ENCODE data around the gene SCUBE1. TPM values are rescaled to one million over a fixed set of nuclear protein-coding genes. Genes with fewer than 3 reads are reported as not detected.

Gene SCUBE1
- total RNA-seq, 1 donor from 2014 or later = 54.7 TPM

- Mint-ChIP-seq H3K9me3 (ENCODE audit: unreplicated experiment) (no peaks in the 10 kb centered on the region), H3K27me3 (ENCODE audit: unreplicated experiment) (peaks cover 9% of the 10 kb centered on the region), H3K4me1 (ENCODE audit: unreplicated experiment) (peaks cover 4% of the 10 kb centered on the region), H3K27ac (ENCODE audit: unreplicated experiment) (no peak overlapping the region), H3K36me3 (ENCODE audit: low read depth, unreplicated experiment) (peaks cover 10% of the 10 kb centered on the region), H3K4me3 (ENCODE audit: unreplicated experiment) (no peak overlapping the region)
- no peak for DNase-seq (ENCODE audit: low spot score)
- TF ChIP-seq CTCF (IDR thresholded peaks at IDR 0.05; ENCODE audit: unreplicated experiment) = no peak
These were observed 137.2 kb downstream of the SCUBE1 start for GRCh38 chr22:43205748-43206508.

- H3K9me3 Mint-ChIP-seq (ENCODE audit: unreplicated experiment) = no peaks in the 10 kb centered on the region
- H3K4me1 Mint-ChIP-seq (ENCODE audit: unreplicated experiment) = peaks cover 4% of the 10 kb centered on the region
- H3K27ac Mint-ChIP-seq (ENCODE audit: unreplicated experiment) = no peak overlapping the region
- H3K36me3 Mint-ChIP-seq (ENCODE audit: low read depth, unreplicated experiment) = peaks cover 10% of the 10 kb centered on the region
- DNase-seq (ENCODE audit: low spot score) = no peak
- peaks cover 7% of the 10 kb centered on the region for H3K27me3 Mint-ChIP-seq (ENCODE audit: unreplicated experiment)
- no peak for TF ChIP-seq CTCF (IDR thresholded peaks at IDR 0.05; ENCODE audit: unreplicated experiment)
- no peak overlapping the region for H3K4me3 Mint-ChIP-seq (ENCODE audit: unreplicated experiment)
These were observed 137.9 kb downstream of the SCUBE1 start for GRCh38 chr22:43205261-43205691.

GRCh38 chr22:43203471-43203981, 139.6 kb downstream of the SCUBE1 start:
- Mint-ChIP-seq H3K4me3 (ENCODE audit: unreplicated experiment) (no peak overlapping the region), H3K4me1 (ENCODE audit: unreplicated experiment) (peaks cover 4% of the 10 kb centered on the region), H3K36me3 (ENCODE audit: low read depth, unreplicated experiment) (peaks cover 10% of the 10 kb centered on the region), H3K27ac (ENCODE audit: unreplicated experiment) (no peak overlapping the region), H3K9me3 (ENCODE audit: unreplicated experiment) (no peaks in the 10 kb centered on the region), H3K27me3 (ENCODE audit: unreplicated experiment) (peaks cover 7% of the 10 kb centered on the region)
- no peak for TF ChIP-seq CTCF (IDR thresholded peaks at IDR 0.05; ENCODE audit: unreplicated experiment)
- DNase-seq (ENCODE audit: low spot score) = no peak

- TF ChIP-seq CTCF (IDR thresholded peaks at IDR 0.05; ENCODE audit: unreplicated experiment) = no peak
- DNase-seq (ENCODE audit: low spot score) = no peak
- no peak overlapping the region for H3K4me3 Mint-ChIP-seq (ENCODE audit: unreplicated experiment)
- peaks cover 4% of the 10 kb centered on the region for H3K4me1 Mint-ChIP-seq (ENCODE audit: unreplicated experiment)
- H3K9me3 Mint-ChIP-seq (ENCODE audit: unreplicated experiment) = no peaks in the 10 kb centered on the region
- H3K27ac Mint-ChIP-seq (ENCODE audit: unreplicated experiment) = no peak overlapping the region
- peaks cover 10% of the 10 kb centered on the region for H3K36me3 Mint-ChIP-seq (ENCODE audit: low read depth, unreplicated experiment)
- H3K27me3 Mint-ChIP-seq (ENCODE audit: unreplicated experiment) = peaks cover 7% of the 10 kb centered on the region
These were observed 140.3 kb downstream of the SCUBE1 start for GRCh38 chr22:43202756-43203410.

- Mint-ChIP-seq H3K4me1 (ENCODE audit: unreplicated experiment) (peaks cover 4% of the 10 kb centered on the region), H3K4me3 (ENCODE audit: unreplicated experiment) (peak overlapping the region; percentile 25), H3K36me3 (ENCODE audit: low read depth, unreplicated experiment) (peaks cover 10% of the 10 kb centered on the region), H3K27me3 (ENCODE audit: unreplicated experiment) (peaks cover 5% of the 10 kb centered on the region), H3K9me3 (ENCODE audit: unreplicated experiment) (no peaks in the 10 kb centered on the region), H3K27ac (ENCODE audit: unreplicated experiment) (no peak overlapping the region)
- no peak for TF ChIP-seq CTCF (IDR thresholded peaks at IDR 0.05; ENCODE audit: unreplicated experiment)
- no peak for DNase-seq (ENCODE audit: low spot score)
These were observed 140.8 kb downstream of the SCUBE1 start for GRCh38 chr22:43202326-43202725.

All from endothelial cell (in vitro differentiated cells).